ENCODE measurements around the gene UBAP1. TPM values are rescaled to one million over a fixed set of nuclear protein-coding genes. Genes with fewer than 3 reads are reported as not detected.

UBAP1 gene
- total RNA-seq (ENCODE audit: low replicate concordance) = 13.1 and 23.7 TPM in 2 replicates

DNA sequence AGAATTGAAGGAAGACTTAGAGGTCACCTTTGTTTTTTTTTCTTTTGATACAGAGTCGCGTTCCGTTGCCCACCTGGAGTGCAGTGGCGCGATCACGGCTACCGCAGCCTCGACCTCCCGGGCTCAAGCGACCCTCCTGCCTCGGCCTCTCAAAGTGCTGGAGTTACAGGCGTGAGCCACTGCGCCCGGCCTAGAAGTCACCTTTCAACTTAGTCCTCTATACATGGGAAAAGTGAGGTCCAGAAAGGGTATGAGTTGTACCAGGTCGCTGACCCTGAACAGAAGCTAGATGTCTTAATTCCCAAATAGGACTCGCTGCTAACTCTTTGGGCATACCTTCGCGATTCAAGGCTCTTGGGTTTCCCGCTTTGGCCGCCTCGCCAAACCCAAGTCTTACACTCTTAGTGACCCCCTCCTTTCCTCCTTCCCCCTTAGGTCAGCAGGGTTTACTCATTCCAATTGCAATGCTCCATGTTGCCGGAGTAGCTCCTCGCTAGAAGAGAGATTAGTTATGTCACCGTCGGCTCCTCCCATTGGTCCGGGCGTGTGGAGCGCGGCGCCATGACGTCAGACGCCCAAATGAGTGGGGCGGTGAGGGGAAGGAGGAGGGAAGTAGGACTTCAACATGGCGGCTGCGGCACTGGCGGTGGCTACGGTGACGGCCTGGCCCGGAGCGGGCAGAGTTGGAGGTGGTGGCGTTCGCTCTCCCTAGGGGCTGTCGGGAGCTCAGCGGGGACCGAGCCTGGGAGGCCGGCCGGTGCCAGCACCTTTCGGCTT lies at the start of gene UBAP1:
TSS of gene UBAP1 (plus strand) at position 608 of the 777 bp plus-strand sequence. CDS start 41,872 bp downstream, outside the sequence.

Other genes with a start within 250 kb of the UBAP1 start
- gene UBAP2, start 130.2 kb upstream of the UBAP1 start, total RNA-seq (ENCODE audit: low replicate concordance) = 13.5 and 28.0 TPM in 2 replicates
- gene DCAF12, start 52.3 kb upstream of the UBAP1 start, total RNA-seq (ENCODE audit: low replicate concordance) = 7.6 and 9.1 TPM in 2 replicates
- 0.35 and 0.68 TPM in 2 replicates for gene KIF24, start 150.2 kb downstream of the UBAP1 start, total RNA-seq (ENCODE audit: low replicate concordance)
- 27.5 and 33.8 TPM in 2 replicates for gene NUDT2, start 150.5 kb downstream of the UBAP1 start, total RNA-seq (ENCODE audit: low replicate concordance)
- gene MYORG, start 197.9 kb downstream of the UBAP1 start, total RNA-seq (ENCODE audit: low replicate concordance) = 0.35 and 0.83 TPM in 2 replicates

Measured in smooth muscle cell of the coronary artery (primary cell).